ENCODE results near the gene PRPF38B. TPM values are rescaled to one million over a fixed set of nuclear protein-coding genes. Genes with fewer than 3 reads are reported as not detected.

The PRPF38B gene
- total and polyA plus RNA-seq, 4 donors: 9.5 to 20.9 (median 14.3) TPM

- no peak for TF ChIP-seq HNF4G (IDR thresholded peaks at IDR 0.05)
Observed at GRCh38 chr1:108661030-108661609, 31.0 kb upstream of the PRPF38B start, which contains the start of gene HENMT1 (continued).

- peaks cover 0 to 7% (median under 1%) of the 10 kb centered on the region in 4 donors for H3K4me1 ChIP-seq (ENCODE audit: control insufficient read depth in 4 of 4, insufficient read depth in 4 of 4, low read length in 3 of 4)
- DNase-seq (ENCODE audit: low spot score): no peak
- H3K36me3 ChIP-seq (ENCODE audit: control insufficient read depth in 4 of 4, insufficient read depth in 3 of 4, low read depth in 1 of 4, low read length in 3 of 4): no peaks in the 10 kb centered on the region
- H3K9me3 ChIP-seq (ENCODE audit: control insufficient read depth in 4 of 4, low read length in 3 of 4): peaks cover 0 to 2% (median 0%) of the 10 kb centered on the region in 4 donors
- H3K27me3 ChIP-seq (ENCODE audit: control insufficient read depth in 4 of 4, insufficient read depth in 4 of 4, low read length in 3 of 4): no peaks in the 10 kb centered on the region
- H3K9ac ChIP-seq (ENCODE audit: low read depth in 1 of 2, low read length in 2 of 2): no peak overlapping the region
- TF ChIP-seq NR2F2 (IDR thresholded peaks at IDR 0.05) (no peak), ZBTB33 (IDR thresholded peaks at IDR 0.05) (no peak), EGR1 (IDR thresholded peaks at IDR 0.05; ENCODE audit: low read depth in 2 of 2) (no peak), MAX (IDR thresholded peaks at IDR 0.05) (no peak), REST (IDR thresholded peaks at IDR 0.05) (no peak), RXRA (IDR thresholded peaks at IDR 0.05) (no peak), FOXA2 (IDR thresholded peaks at IDR 0.05) (no peak)
- 93% methylated on average over 2 of the region's 2 CpGs for whole genome bisulfite sequencing
- no peak overlapping the region for H3K27ac ChIP-seq (ENCODE audit: low read depth in 1 of 2, low read length in 2 of 2)
- no peak overlapping the region for H3K4me3 ChIP-seq (ENCODE audit: low read depth in 1 of 3, low read length in 3 of 3)
Observed at GRCh38 chr1:108663074-108663473, 29.0 kb upstream of the PRPF38B start.

- H3K4me1 ChIP-seq (ENCODE audit: control insufficient read depth in 4 of 4, insufficient read depth in 4 of 4, low read length in 3 of 4): peaks cover 0 to 7% (median under 1%) of the 10 kb centered on the region in 4 donors
- no peak overlapping the region for H3K9ac ChIP-seq (ENCODE audit: low read depth in 1 of 2, low read length in 2 of 2)
- no peaks in the 10 kb centered on the region for H3K27me3 ChIP-seq (ENCODE audit: control insufficient read depth in 4 of 4, insufficient read depth in 4 of 4, low read length in 3 of 4)
- peaks cover 0 to 2% (median 0%) of the 10 kb centered on the region in 4 donors for H3K9me3 ChIP-seq (ENCODE audit: control insufficient read depth in 4 of 4, low read length in 3 of 4)
- no peaks in the 10 kb centered on the region for H3K36me3 ChIP-seq (ENCODE audit: control insufficient read depth in 4 of 4, insufficient read depth in 3 of 4, low read depth in 1 of 4, low read length in 3 of 4)
- WGBS: 84% methylated on average over 6 of the region's 6 CpGs
- no peak for DNase-seq (ENCODE audit: low spot score)
- H3K4me3 ChIP-seq (ENCODE audit: low read depth in 1 of 3, low read length in 3 of 3): no peak overlapping the region
- no peak overlapping the region for H3K27ac ChIP-seq (ENCODE audit: low read depth in 1 of 2, low read length in 2 of 2)
- TF ChIP-seq SP1 (IDR thresholded peaks at IDR 0.05): no peak
- TF ChIP-seq EGR1 (IDR thresholded peaks at IDR 0.05; ENCODE audit: low read depth in 2 of 2): no peak
- no peak for TF ChIP-seq FOXA2 (IDR thresholded peaks at IDR 0.05)
- TF ChIP-seq HNF4A (conservative IDR thresholded peaks at IDR 0.05): no peak
- TF ChIP-seq TAF1 (conservative IDR thresholded peaks at IDR 0.05): no peak
- no peak for TF ChIP-seq REST (IDR thresholded peaks at IDR 0.05)
- TF ChIP-seq ZBTB33 (IDR thresholded peaks at IDR 0.05): no peak
- TF ChIP-seq JUND (IDR thresholded peaks at IDR 0.05): no peak
- no peak for TF ChIP-seq GABPA (IDR thresholded peaks at IDR 0.05 in 1 of 2, conservative IDR thresholded peaks at IDR 0.05 in 1 of 2)
- TF ChIP-seq ATF3 (IDR thresholded peaks at IDR 0.05): no peak
- no peak for TF ChIP-seq MAX (IDR thresholded peaks at IDR 0.05)
- no peak for TF ChIP-seq RXRA (IDR thresholded peaks at IDR 0.05)
- no peak for TF ChIP-seq RAD21 (IDR thresholded peaks at IDR 0.05)
- TF ChIP-seq YY1 (IDR thresholded peaks at IDR 0.05): no peak
Observed at GRCh38 chr1:108664481-108664880, 27.6 kb upstream of the PRPF38B start.

Data from liver (tissue), 9 donors.